ENCODE measurements around the gene ERN1.
A peak's percentile ranks its signal among the peaks of the same experiment; 100 is the strongest.

Gene ERN1

DNA sequence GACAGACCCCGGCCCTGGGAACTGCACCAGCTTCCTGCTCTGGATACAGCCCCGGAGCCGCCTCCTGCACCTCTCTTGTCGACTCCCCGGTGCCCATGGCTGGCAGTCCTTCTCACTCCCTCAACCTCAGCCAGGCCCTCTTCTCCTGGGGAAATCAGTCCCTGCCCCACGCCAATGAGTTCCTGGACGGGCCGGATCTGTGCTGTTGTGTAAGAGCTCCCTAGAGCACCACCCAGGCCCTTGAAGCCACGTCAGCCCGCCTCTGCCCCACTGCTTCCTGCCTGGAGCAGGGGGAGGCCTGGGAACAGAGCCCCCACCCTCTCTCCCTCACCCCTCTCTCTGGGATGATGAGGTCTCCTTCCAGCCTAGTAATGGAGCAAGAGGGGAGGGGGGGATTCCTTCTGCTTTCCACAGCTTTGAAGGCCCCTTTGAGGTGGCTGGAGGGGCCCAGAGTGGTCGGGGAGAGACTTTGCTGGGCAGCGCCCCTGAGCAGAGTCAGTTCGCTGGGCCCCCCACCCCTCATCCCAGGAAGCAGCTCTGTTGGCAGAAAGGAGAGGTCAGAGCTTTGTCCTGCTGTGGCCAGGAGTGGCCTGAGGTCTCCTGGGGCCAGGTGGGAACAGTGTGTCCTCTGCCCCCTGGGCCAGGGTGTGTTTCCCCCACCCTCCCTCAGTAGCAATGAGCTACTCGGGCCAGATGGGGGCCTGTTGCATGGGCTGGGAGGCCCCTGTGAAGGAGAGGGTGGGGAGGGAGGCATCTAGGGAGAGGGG is 128.0 kb downstream of the ERN1 start:
- no peak for DNase-seq

DNA sequence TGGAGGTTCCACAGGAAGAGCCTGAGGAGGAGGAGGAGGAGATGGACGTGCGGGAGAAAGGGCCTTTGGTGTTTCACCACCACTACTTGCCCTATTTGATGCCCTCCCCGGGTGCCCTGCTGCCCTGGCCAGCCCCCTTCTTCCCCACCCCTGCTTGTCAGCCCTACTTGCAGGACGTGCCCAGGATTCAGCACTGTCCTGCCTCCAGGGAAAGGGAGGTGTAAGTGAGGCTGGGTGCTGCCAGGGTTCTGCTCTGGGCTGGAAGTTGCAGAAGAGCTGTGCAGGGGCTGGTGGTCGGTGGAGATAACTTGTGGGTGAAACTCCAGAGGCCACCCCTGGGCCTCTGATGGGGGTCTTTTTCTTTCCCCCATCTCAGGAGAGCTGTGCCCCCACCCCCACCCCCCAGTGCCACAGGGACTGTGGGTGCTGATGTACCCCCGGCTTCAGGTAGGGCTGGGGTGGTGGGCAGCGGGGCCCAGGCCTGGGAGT is 128.8 kb downstream of the ERN1 start:
- no peak for DNase-seq

DNA sequence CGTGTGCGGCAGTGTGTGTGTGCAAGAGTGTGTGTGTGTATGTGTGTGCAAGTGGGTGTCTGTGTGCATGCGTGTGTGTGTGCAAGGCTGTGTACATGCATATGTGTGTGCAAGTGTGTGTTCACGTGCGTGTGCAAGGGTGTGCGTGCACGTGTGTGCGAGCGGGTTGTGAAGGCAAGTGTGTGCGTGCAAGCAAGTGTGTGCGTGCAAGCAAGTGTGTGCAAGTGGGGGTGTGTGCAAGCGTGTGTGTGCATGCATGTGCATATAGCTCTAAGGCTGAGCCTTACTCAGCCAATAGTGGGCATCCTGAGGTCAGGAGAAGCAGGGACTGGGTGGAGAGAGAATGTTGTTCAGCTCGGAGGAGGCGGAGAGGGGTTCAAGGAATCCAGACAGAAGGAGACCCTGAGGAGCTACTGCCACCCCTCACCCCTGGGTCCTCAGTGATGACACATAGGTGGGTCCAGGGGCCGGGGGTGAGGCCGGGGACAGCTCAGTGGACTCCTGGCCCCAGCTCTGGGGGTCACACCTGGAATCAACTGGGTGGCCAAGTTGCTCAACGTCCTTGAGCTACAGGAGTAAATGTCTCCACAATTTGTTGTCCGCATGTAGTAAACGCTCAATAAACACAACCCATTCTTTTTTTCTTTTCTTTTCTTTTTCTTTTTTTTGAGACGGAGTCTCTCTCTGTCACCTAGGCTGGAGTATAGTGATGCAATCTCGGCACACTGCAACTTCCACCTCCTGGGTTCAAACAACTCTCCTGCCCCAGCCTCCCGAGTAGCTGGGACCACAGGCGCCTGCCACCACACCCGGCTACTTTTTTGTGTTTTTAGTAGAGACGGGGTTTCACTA is 130.0 kb downstream of the ERN1 start:
- DNase-seq = no peak

DNA sequence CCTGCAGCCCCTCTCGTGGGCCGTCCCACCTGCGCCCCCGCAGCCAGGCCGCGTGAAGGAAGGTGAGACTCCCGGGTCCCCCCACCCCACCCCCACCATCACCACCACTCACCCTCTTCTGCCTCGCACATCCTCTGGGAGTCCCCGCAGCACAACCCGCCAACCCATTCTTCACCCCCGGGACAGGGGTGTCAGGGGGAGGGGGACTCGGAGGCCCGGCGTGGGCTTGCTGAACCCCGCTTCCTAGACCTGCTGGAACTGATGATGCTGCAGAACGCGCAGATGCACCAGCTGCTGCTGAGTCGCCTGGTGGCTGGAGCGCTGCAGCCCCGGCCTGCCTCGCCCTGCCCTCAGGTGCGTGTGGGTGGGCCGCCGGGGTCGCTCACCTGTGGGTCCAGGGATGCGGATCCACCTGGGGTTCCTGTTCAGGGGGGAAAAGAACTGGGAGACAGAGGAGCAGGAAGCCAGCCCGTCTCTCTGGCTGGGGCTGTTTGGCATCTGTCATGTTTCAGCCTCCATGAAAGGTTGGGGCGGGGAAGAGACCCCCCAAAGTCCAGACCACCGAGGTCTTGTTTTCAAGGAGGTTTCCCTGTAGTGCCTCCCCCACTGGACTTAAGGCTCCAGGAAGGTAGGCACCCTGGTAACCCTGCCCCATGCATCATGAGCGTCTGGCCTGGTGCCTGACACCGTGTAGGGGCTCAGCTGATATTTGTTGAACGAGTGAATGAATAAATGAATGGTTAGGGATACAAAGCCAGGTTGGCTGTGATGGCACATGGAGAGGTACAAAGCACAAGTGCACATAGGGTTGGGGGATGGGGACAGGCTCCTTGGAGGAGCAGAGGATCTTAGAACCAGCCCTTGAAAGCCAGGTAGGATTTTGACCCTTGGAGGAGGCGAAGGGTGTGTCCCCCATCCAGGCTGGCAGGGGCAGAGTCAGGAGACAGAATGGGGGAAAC is 130.9 kb downstream of the ERN1 start:
- no peak for DNase-seq

DNA sequence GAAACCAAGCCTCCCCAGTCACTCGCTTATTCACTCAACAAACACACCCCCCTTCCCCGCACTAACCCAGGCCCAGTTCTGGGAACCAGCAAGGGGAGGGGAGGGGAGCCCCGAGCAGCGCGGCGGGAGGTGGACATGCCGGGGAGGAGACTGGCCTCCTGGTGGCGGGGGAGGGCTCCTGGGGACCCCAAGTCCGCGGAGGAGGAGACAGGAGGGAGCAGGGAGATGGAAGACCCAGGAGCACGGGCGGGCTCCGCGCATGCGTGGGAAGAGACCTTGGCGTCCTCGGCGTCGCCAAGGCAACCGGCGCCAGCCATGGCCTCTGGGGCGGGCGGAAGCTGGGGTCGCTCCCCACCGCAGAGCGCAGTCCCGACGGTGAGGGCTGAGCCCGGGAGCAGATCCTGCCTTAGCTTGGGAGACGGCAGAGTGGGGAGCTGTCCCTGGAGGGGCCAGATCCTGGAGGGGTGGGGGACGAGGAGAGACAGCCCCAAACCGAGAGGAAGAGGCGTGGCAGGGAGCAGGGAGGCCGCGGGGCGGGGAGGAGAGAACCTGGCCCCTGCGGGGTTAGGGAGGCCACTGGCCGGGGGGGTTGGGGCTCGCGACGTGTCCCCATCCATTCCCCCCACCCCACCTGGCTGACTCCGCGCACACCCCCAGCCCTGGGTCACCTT is 131.8 kb downstream of the ERN1 start, which contains the start of gene PRR29:
Gene PRR29, plus strand, starts transcription at position 302 of the 671 bp plus-strand sequence. Its CDS starts 14 bp downstream, at position 316.
- DNase-seq = peak; percentile 74

DNA sequence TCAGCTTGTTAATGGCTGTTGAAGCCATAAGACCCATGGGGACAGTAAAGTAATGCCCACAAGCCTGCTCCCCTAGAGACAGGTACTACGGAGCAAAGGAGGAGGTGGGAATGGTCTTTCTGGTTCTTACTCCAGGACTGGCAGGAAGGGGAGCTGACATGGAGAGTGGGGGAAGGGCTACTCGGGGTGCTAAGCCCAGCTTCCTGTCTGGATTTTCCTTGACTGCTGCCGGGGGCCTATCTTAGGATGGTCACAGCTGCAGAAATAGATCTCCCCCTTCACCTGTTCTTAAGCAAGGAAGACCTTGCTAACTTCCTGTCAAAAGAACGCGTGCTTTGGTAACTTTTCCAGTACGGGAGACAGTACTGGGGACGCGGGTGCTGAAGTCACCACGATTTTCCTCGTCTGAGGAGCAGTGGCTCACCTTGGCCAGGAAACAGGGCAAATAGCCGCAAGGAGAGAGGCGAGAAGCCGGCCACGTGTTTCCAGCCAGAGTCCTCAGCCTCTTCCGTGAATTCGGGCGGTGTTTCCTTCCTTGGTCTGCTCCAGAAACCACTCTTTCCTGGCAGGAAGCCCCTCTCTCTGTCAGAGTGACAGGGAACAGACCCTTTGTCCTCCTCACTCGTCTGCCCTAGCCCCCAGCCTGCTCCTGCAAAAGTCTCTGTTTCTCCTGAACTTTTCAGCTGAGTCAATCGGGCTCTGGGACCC is 132.4 kb downstream of the ERN1 start:
- no peak for DNase-seq

DNA sequence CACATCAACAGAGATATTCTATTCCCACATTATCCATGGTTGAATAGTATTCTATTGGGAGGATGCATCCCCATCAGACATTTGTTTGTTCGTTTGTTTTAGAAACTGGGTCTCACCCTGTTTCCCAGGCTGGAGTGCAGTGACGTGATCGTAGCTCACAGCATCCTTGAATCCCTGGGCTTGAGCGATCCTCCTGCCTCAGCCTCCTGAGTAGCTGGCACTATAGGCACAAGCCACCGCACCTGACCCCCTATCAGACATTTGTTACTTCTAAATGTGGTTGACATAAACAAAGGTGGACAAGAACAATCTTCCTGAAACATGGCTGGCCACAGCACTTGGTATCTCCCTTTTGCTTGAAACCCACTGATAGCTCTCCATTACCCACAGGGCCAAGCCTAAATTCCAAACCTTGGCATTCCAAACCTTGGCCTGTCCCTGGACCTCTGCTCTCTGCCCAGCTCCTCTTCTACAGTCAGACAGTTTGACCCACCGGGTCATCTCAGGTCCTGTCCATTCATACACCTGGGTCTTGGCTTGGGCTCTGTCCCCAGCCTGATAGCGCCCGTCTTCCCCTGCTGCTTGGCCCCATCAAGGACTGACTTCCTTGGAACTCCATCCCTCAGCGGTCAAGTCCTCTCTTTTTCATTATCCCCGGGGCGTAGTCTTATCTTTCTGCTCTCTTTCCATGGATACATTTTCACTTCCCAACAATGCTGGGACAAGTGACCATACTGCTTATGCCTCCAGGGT is 133.3 kb downstream of the ERN1 start:
- no peak for DNase-seq

DNA sequence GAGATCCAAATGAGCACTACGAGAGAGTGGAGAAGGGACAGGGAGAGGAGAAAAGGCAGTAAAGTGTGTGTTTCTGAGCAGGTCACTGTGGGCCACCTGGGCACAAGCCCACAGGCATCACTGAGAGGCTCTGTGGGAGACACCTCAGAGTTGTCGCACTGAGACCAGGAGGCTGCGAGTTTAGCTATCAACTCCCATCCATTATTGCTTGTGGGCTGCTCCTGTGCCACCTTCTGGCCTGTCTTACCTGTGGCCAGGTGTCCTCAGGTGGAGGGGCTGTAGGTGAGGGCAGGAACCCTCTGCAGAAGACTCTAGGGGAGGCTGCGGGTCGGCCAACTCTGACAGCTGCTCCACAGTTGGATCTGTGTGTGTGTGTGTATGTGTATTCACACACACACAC is 134.3 kb downstream of the ERN1 start:
- no peak for DNase-seq

DNA sequence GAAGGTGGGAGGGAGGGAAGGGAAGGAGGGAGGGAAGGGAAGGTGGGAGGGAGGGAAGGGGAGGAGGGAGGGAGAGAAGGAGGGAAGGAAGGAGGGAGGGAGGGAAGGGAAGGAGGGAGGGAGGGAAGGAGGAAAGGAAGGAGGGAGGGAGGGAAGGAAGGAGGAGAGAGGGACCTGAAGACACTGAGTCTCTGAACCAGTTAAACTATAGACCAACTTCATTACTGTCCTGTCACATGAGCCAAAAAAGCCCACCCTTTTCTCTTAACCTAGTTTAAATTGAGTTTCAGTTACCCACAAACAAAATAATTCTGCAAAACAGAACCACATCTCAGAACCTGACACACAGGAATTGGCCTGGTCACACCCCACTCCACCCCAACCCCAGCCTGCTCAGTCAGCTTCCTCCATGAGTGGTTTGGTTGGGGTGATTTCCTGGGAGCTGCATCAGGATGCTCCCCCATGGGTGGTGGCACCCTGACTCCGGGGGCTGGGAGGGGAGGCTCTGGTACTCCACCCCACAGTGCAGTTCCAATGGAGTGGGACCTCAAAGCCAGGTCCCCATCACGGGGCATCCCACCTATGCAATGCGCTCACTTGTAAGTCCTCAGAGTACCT is 136.5 kb downstream of the ERN1 start:
- DNase-seq = no peak

DNA sequence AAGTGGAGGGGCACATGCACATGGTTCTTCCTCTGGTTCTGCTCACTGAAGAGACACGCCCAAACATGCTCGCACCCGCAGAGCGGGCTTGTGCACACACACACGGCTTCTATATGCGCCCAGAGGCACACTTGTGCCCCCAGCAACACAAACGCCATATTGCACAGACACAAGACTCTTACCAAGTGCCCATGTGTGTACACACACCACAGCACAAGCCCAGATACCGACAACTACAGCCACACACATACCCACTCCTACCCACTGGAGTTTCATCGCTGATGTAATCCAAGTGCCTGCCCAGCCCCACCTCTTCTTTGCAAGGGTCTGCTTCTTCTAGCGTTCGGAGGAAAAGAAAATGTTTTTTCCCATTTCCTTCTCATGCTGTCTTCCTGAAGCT is 138.3 kb downstream of the ERN1 start:
- no peak for DNase-seq

DNA sequence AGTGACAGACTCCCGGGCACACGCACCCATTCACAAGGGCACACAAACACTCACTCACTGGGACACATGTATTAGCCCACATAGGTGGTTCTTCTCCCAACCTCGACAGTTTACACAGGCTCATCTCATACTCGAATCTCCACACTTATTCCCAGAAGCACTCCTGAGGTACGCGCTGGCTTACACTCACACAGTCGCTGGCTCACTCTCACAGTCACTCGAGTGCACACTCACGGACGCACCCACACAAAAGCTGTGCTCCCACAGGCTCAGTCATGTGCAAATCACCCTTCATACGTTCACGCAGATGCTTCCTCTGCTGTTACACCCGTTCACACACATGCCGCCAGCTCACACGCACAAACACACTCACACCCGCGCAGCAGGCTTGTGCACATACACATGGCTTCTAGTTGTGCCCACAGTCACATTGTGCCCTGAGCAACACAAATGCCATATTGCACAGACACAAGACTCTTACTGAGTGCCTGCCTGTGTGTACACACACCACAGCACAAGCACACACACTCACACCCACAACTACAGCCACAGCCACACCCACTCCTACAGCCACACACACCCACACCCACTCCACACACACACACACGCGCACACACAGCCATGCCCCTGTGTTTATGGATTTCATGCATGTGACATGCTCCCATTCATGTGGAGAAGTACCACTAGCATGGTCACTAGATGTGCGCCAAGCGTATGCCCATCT is 140.2 kb downstream of the ERN1 start:
- DNase-seq = no peak
